Kidney glomerular epithelial cell (primary cell): Measurements from ENCODE around the gene TBC1D14.
A peak's percentile ranks its signal among the peaks of the same experiment; 100 is the strongest.
"Not testable (repeated sequence)": the region's sequence is repeated elsewhere in the genome, so short reads cannot be mapped to it uniquely, and the experiment has no call there.

Experiments used
- DNase-seq: peaks from one replicate; lab custom pipeline; 2025; lab: John Stamatoyannopoulos, UW

Gene TBC1D14

DNA sequence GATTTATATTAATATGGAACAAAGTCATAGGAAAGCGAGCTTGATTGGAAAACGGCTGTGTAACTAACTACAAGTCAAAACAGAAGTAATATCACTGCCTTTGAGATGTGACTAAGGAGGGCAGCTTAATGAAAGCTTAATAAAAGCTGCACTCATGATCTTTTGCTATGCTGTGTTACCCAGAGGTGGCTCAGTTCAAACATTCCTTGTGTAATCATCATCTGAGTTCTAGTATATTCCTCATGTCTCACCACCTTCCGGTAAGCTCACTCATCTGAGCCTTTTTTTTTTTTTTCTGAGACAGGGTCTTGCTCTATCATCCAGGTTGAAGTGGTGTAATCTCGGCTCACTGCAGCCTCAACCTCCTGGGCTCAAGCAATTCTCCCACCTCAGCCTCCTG lies 153.2 kb downstream of the TBC1D14 start:
- no peak for DNase-seq

DNA sequence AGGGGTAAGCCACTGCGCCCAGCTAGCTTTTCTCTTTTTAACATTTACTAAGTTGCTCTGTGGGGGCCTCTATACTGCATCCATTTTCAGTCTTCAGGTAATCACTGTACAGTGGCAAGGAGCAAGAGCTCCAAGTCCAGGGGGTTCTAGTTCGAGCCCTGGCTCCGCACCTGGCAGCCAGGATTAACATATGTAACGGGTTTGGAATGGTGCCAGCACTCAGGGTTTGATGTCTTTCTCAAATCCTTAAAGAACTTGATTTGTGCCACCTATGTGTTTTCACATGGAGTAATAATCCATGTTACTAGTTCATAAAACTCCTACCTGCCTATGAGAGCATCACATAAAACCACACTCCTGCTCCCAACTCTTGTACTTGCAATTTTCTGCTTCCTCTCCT lies 153.7 kb downstream of the TBC1D14 start:
- DNase-seq = no peak

DNA sequence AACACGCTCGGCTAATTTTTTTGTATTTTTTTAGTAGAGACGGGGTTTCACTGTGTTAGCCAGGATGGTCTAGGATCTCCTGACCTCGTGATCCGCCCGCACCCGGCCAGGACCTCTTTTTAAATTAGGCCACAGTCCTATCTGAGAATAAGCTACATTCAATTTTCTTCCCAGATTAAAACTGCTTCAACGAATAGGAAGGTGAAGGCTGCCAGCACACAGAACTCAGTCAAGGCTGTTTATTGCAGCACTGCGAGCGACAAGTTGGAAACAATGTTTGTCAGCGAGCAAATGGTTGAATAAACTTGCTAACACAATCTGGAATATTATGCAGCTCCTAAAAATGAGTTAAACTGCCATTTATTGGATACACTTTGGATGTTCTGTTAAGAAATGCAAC lies 156.4 kb downstream of the TBC1D14 start:
- DNase-seq = no peak

DNA sequence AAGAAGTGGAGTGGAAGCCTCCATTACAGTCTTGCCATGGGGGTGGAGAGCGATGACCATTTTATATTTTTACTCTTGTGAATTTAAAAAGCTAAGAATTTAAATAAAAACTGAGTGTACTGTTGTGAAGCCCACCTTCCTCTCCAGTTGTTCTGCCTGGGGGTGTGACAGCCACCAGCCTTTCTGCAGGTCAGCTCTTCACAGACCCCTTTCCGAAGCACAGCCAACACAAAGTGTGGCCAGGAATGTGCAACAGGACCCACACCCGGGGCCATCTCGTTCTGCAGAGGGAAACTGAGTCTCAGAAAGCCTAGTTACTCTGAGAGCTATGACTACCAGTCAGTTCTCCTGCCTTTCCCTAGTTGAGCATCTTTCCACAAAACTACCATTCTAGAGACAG lies 156.9 kb downstream of the TBC1D14 start:
- no peak for DNase-seq

DNA sequence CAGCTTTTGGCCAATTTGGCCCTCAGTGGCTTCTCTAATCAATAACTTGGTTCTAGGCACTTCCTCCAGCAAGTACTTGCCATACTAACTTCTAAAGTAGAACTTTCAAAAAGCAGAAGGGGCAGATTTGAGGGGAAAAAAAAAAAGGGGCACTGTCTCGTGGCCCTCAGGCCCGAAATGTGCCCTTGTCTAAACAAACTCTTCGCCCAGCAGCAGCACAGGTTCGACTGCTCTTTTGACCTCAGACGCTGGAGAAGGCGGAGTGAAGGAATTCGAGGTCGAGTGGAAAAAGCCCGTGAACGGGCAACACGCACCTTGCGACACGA lies 157.5 kb downstream of the TBC1D14 start:
- DNase-seq = no peak

DNA sequence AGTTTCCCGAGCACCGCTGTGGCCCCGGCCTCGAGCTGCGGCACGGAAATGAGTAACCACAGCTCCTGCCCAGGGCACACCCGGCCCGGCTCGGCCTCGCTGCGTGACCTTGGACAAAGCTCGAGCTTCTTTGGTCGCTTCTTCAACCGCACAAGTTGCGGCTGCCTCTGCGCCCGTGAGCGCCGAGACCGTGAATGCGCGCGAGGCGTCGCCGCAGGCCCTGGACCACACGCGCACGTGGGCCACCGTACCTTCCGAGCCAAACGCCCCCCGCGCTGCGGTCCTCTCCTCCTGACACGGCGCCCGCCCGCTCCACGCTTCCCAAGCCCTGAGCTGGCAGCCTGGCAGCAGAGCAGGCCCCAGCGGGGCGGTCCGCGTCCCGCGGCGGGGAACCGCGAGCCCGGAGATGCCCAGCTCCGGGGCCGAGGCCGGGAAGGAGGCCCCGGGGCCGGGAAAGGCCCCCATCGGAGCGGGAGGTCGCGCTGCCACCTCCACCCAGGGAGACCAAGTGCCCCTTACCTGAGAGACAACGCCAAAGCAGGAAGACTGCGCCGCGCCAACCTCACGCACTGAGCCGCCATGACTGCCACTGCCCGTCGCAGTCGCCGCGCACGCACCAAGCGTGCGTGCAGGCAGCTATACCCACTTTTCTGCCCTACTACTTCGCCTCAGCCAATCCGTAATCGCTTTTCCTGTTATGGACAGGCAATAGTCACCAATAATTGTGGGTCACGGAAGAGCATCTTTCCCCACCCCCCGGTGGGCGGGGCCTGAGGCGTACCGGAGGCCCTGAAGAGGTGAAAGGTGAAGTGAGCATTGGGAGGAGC lies 158.0 kb downstream of the TBC1D14 start, which contains the start of gene GRPEL1:
GRPEL1 (minus strand) TSS at position 613 of the 827 bp plus-strand sequence; CDS start at position 581, 32 bp downstream.
- peak; percentile 100 for DNase-seq

DNA sequence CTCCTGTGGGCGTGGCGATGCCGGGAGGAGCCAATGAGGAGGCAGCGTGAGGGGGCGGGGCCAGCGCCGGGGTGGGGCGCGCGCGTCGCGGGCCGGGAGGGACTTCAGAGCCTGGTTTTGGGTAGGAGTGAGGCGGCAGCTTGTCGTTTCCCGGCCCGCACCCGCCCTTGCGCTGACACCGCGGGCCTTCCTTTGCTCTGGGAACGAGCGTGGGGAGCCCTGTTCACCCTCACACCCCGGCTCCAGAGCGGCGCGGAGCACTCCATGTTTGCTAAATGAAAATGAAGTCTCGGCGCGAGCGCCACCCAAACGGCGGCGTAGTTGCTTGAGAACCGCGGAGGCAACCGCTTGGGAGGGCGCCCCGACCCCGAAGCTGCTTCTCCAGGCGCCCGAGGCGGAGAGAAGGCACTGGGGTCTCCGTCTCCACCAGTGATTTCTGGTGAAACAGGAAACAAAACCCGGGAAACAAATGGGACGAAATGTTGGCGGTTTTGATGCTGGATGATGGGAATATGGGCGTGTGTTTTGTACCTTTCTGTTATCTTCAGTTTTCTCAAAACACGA lies 158.7 kb downstream of the TBC1D14 start:
- DNase-seq = no peak

DNA sequence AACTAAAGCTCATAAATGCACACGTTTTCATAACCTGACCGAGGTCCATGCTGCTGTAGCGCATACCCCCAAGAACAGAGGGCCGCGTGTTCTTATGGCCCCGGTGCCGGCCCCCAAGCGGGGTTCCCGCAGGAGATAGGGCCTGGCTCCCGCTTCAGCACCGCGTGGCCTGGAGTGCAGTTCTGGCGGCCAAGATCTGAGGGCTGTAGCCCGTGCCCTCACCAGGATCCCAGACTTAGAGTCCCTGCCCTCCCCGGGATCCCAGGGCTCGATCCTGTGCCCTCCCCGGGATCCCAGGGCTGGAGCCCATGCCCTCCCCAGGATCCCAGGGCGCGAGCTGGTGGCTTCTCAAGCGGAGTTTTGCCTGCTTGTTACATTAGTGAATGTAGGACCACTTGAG lies 159.3 kb downstream of the TBC1D14 start:
- no peak for DNase-seq

DNA sequence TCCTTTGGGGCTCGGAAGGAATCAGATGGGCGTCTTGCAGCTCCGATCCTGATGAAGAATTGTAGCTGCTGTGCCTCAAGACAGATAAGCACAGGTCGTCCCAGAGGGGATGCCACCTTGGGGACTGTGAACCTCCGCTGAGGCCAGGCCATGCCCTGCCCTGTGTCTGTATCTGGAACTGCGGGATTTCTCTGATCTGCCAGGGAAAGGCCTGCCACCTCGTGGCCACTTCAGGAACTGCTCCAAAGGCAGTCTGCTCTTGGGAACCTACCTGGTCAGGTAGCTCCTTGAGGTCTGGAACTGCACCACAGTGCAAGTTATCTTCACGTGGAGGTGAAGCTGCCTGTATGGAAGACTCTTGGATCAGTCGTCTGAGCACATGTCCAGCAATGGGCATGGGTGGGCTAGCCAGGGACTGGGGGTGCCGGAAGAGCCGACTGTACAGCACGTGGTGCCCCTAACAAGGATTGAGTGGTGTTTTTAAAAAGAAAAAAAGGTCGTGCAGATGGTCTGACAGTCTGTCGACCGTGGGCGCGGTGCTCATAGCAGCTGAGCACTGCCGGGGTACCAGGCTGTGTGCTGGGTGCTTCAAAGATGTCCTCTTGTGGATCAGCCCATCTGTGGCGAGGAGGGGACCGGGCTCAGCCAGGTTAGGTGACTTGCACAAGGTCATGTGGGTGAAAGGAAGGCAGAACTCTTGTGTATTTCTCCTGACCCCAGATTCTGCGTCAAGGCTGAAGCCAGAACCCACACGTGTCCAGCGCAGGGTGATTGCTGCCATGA lies 161.3 kb downstream of the TBC1D14 start:
- DNase-seq = peak; percentile 66

DNA sequence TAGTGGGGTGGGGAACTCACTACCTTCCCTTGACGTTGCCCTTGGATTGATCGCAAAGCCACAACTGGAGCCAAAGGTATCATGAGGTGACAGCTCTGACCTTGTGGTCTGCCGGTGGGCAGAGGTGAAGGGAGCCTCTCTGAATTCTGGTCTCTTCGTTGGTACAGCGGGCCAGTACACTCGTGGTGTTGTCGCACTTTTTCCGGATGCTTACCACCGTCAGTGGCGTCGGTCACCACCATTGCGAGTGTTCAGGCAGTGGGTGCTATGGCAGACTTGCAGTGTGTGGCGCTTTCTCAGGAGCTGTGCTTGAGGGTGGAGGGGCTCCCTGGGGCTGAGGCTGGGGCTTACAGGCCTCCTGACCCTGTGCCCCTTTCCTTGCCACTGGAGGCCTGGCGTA lies 163.4 kb downstream of the TBC1D14 start:
- DNase-seq = no peak

DNA sequence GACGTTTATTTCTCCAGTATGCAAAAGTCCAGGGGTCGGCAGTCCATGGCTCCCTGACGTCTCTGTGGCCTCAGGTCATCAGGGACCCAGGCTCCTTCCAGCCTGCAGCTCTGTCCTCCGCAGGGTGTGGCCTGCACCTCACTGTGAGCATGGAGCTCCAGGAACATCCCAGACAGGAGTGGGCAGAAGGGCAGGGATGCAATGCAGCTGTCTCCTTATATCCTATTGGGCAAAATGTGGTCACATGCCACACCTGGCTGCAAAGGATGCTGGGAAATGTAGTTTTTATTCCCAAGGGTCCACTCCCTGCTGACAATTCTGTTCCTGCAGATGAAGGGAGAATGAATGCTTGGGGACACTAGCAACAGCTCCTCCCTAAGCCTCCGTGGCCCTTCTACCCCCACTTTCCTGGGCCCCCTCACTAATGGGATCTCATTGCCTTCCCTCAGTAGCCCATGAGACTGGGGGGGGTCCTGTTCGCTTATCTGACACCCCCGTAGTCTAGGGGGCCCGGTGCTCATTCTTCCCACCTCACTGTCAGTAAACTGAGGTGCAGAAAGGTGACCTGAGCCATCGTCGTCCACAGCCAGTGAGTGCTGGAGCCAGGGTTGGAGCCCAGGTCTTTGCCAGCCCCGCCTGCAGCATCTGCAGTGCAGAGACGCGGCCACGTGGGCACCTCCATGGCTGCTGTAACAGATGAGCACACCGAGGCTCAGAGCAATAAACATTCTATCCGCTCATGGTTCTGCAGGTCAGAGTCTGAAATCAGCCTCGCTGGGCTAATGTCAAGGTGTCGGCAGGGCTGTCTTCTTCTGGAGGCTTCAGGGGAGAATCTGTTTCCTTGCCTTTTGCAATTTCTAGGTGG lies 164.1 kb downstream of the TBC1D14 start:
- DNase-seq = peak; percentile 41

DNA sequence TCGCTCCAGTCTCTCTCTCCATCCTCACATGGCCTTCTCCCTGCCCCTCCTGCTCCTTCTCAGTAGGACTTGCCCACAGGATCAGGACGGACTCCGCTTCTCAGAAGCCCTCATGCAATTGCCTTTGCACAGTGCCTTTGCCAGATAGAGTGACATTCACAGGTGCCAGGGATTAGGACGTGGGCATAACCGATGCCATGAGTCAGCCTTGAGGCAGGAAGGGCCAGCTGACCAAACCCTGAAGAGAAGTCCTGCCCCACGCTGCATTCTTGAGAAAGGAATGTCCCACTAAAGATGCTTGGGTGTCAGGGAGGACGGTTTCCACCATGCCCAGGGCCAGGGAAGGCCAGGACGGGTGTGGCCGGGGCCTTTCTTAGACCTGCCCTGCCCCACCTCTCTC lies 164.8 kb downstream of the TBC1D14 start:
- DNase-seq = no peak

DNA sequence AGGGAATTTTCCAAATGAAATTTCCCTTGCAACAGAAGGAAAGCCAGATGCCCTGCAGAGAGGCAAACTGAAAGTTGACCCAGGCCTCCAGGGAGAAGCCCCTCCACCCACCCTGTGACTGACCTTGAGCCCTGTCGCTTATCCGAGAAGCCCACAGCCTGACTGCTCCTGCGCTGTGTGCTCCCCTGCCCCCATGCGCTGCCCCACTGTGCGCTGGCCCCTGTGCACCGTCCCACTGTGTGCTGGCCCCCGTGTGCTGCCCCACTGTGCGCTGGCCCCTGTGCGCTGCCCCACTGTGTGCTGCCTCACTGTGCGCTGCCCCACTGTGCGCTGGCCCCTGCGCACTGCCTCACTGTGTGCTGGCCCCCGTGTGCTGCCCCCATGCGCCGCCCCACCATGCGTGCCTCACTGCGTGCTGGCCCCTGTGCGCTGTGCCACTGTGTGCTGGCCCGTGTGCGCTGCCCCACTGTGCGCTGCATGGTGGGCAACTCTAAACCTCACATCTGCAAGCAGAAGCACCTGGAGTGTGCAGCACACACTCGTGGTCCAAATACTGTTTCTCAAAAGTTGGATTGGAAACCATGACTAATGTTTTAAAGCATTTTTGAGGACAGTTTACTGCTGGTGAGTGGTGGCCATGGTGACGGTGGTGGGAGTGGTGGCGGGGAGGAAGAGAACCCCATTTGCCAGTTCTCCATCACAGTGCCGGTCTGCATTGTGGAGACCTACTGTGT lies 166.5 kb downstream of the TBC1D14 start:
- no peak for DNase-seq

DNA sequence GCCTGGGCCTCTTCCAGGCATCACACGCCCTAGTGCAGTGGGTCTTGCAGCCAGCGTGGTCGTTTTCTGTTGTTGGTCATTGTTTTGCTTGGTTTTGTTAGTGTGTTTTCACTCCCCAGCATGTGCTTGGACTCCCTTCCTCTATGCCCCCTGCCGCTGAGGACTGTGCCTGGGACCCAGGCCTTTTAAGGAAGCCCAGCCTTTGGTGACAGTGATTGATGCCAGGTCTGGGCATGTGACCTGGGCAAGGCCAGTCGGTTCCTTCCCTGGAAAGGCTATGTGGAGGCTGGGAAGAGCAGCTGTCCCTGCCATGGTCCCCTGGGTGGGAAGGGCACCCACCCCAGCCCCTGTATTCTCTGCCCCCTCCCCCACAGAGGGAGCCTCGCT lies 167.1 kb downstream of the TBC1D14 start:
- no peak for DNase-seq

DNA sequence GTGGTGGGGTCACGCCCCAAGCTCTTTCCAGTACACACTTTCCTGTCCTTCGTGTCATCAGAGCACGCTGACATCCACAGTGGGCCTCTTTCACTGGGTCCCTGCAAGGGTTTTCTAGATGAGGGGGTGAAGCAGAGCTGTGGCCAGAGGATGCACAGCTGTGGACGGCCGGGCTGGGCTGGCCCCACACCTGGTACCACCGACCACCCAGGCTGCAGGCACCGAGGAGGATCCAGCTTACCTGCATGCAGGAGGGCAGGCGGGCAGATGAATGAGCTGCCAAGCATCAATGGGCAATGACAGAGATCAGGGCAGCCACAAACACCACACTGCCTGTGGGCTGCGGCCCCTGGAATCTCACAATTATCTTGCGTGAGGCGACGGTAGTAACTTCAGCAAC lies 167.7 kb downstream of the TBC1D14 start:
- DNase-seq = no peak

DNA sequence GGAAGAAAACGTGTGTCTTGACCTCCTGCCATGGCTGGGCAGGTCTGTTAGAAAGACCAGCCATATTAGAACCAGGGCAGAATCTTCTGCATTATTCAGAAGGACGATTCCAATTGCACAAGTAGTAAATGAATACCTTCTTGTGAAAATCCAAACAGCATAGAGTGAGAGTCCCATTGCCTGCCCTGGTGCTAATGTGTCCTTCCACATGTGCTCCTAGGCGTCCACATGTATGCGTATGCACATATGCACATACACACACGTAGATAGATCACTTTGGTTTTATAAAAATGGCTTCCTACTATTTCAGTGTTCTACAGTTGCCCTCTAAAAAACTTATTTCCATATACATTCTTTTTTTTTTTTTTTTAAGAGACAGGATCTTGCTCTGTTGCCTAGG lies 168.4 kb downstream of the TBC1D14 start:
- DNase-seq = no peak

DNA sequence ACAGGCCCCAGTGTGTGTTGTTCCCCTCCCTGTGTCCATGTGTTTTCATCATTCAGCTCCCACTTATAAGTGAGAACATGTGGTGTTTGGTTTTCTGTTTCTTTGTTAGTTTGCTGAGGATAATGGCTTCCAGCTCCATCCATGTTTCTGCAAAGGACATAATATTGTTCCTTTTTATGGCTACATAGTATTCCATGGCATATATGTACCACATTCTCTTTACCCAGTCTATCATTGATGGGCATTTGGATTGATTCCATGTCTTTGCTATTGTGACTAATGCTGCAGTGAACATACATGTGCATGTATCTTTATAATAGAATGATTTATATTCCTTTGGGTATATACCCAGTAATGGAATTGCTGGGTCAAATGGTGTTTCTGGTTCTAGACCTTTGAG lies 169.9 kb downstream of the TBC1D14 start:
- not testable (repeated sequence) for DNase-seq

DNA sequence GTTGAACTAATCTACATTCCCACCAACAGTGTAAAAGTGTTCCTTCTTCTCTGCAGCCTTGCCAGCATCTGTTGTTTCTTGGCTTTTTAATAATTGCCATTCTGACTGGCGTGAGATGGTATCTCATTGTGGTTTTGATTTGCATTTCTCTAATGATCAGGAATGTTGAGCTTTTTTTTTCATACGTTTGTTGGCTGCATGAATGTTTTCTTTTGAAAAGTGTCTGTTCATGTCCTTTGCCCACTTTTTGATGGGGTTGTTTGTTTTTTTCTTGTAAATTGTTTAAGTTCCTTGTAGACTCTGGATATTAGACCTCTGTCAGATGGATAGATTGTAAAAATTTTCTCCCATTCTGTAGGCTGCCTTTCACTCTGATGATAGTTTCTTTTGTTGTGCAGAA lies 170.3 kb downstream of the TBC1D14 start:
- not testable (repeated sequence) for DNase-seq
